Heart left ventricle (tissue), 16 donors: ENCODE measurements around the gene SLC38A10. TPM values are rescaled to one million over a fixed set of nuclear protein-coding genes. Genes with fewer than 3 reads are reported as not detected.

Experiments used
- ATAC-seq, 4 donors: fragments of 200-7000 bp; cut with Tn5 transposase; one replicate each; pipeline ENCODE4 v1.9.1; 2020 to 2022; ENCODE audit warnings: moderate library complexity in 4 of 4, mild to moderate bottlenecking in 3 of 4, moderate number of reproducible peaks in 1 of 4
- DNase-seq, 5 donors: peaks; one replicate each; pipeline ENCODE4 v3.0.0-alpha.2; 2020
- H3K27ac ChIP-seq, 12 donors: fragments of 200-600 bp; sonication (generic) in 4 of 12; one replicate each; pipeline versions ENCODE4 v1.5.0 to v1.8.0; 2016 to 2022; ENCODE audit warnings: mild to moderate bottlenecking in 2 of 12
- H3K27me3 ChIP-seq, 9 donors: fragments of 200-600 bp; sonication (generic) in 2 of 9; one replicate each; pipeline versions ENCODE4 v1.5.1 to v1.8.0; 2016 to 2022; ENCODE audit warnings: mild to moderate bottlenecking in 3 of 9
- H3K36me3 ChIP-seq, 9 donors: fragments of 200-600 bp; sonication (generic) in 2 of 9; one replicate each; pipeline versions ENCODE4 v1.5.0 to v1.8.0; 2018 to 2022; ENCODE audit warnings: mild to moderate bottlenecking in 2 of 9
- H3K4me1 ChIP-seq, 12 donors: fragments of 200-600 bp; sonication (generic) in 4 of 12; one replicate each; pipeline versions ENCODE4 v1.5.0 to v1.8.0; 2016 to 2022; ENCODE audit warnings: mild to moderate bottlenecking in 3 of 12
- H3K4me3 ChIP-seq, 12 donors: fragments of 200-600 bp; sonication (generic) in 4 of 12; one replicate each; pipeline versions ENCODE4 v1.5.0 to v1.8.0; 2017 to 2022; ENCODE audit warnings: mild to moderate bottlenecking in 9 of 12, moderate library complexity in 4 of 12
- H3K9me3 ChIP-seq, 12 donors: fragments of 200-600 bp; sonication (generic) in 4 of 12; one replicate each; pipeline versions ENCODE4 v1.5.0 to v1.8.0; 2016 to 2022; ENCODE audit warnings: mild to moderate bottlenecking in 1 of 12
- POLR2A ChIP-seq, 2 donors: fragments of 450-650 bp; IDR thresholded peaks; one replicate each; pipeline ENCODE4 v1.6.1; 2017; ENCODE audit warnings: antibody characterized with exemption in 2 of 2, mild to moderate bottlenecking in 2 of 2, moderate library complexity in 2 of 2
- WGBS, 4 donors: extraction: QIAGEN DNeasy Blood & Tissue Kit in 2 of 4; methylation state at CpG; one replicate each; pipeline versions ENCODE4 v1.1.5 to v1.1.7; 2013 to 2018; 5-methylcytosine and 5-hydroxymethylcytosine counted together
- intact Hi-C, 10 donors: fragments of 100-400 bp; cut with DNase I; formaldehyde crosslinking; loops; one replicate each; pipeline versions ENCODE4 v1.11.1 to v1.14.2; 2022
- polyA plus RNA-seq, 2 donors: library from polyadenylated mRNA; stranded (reverse); fragments of 200-250 nt; gene quantifications; one replicate each; pipeline ENCODE4 v1.2.3, GENCODE V29; 2013
- total RNA-seq, 9 donors: library from RNA; depleted of rRNA in 2 of 9; stranded (reverse); fragments of >200 nt in 2 of 9; fragmentation: NEBNext Ultra II Directional in 3 of 9; extraction: Animal tissue kit (Norgen Biotek cat#: 25700) in 3 of 9; gene quantifications; one replicate each; pipeline versions ENCODE4 v1.1.0 to v1.2.4, GENCODE V29; 2016 to 2023
- TF ChIP-seq, protein P1 (sequence below), 12 donors: fragments of 200-600 bp; sonication (generic) in 4 of 12; IDR thresholded peaks; one replicate each; pipeline versions ENCODE4 v1.5.0 to v1.8.0; 2018 to 2022; ENCODE audit warnings: antibody characterized with exemption in 12 of 12, mild to moderate bottlenecking in 5 of 12
- donor health status: ischemic (EF 13 %, LVEDD 7.1; RV severe dilation, severe dysfunction).
- donor health status: healthy with polysubstance abuse.
- donor health status: DM: no; HTN: yes; CAD: no.
- donor health status: DM: no; HTN: no; CAD: no.
- donor health status: ischemic (EF 25% LVEDD 6.9; RV normal size, moderate dysfunction).
- donor health status: ischemic (EF 25% LVEDD 5.7; RV mildly dilated, moderate dysfunction).
- donor health status: healthy.
- donor health status: DM: yes; HTN: yes; CAD: no.
- donor health status: ischemic (EF 35%, LVEDD 5.7; RV mildly dilated, moderate dysfunction).
- donor health status: nonischemic (EF 11% LVEDD 7.7; RV severe dilation, severe dysfunction).
- donor health status: DM: yes; HTN: yes; CAD: no.
- donor health status: PGD.
- donor health status: ischemic (EF 29% LVEDD 5.4; RV normal size, mild dysfunction).
- donor health status: nonischemic (EF 23%, LVEDD 6.1; RV moderate dilation, normal function).

SLC38A10 gene
- total and polyA plus RNA-seq, 11 donors: 27.4 to 67.7 (median 46.7) TPM

DNA sequence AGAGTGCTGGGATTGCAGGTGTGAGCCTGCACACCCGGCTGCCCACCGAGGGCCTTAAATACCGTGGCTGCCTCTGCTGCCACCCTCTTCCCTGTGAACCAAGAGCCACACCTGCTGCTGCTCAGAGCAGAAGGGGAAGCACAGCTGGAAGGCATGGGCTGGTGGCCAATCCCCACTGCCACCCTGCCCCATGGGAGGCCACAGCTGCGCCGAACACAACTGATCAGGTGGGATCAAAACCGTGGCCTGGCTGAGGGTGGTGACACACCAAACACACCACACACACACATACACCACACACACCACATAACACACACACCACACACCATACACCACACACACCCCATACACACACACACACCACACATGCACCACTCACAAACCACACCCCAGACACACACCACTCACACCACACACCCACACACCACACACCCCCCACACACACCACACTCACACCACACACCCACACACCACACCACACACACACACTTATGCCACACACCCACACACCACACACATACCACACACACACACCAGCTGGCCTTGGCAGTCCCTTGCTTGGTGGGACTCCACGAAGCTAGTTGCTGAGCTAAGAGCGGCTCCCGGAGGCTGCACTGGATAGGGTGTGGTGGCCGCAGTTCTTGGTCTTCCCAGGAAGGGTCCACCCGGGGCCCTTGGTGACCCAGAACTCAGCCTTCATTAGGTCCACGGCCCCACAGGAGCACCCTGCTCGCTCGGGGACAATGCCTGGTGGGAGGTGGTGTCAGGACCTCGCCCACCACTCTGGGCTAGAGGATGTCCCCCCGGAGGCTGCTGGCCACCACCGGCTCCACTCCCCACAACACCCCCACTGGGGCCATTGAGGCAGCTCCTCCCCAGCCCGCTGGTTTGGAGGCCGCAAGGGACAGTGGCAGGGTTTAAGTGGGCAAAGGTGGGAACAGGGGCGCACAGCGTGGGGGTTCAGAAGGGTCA is 87.2 kb downstream of the SLC38A10 start:
- no peak overlapping the region for H3K27ac ChIP-seq
- no peak for TF ChIP-seq POLR2A (IDR thresholded peaks at IDR 0.05)
- TF ChIP-seq, protein P1, sequence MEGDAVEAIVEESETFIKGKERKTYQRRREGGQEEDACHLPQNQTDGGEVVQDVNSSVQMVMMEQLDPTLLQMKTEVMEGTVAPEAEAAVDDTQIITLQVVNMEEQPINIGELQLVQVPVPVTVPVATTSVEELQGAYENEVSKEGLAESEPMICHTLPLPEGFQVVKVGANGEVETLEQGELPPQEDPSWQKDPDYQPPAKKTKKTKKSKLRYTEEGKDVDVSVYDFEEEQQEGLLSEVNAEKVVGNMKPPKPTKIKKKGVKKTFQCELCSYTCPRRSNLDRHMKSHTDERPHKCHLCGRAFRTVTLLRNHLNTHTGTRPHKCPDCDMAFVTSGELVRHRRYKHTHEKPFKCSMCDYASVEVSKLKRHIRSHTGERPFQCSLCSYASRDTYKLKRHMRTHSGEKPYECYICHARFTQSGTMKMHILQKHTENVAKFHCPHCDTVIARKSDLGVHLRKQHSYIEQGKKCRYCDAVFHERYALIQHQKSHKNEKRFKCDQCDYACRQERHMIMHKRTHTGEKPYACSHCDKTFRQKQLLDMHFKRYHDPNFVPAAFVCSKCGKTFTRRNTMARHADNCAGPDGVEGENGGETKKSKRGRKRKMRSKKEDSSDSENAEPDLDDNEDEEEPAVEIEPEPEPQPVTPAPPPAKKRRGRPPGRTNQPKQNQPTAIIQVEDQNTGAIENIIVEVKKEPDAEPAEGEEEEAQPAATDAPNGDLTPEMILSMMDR (IDR thresholded peaks at IDR 0.05): no peak
- intact Hi-C loops: no loop called here
- ATAC-seq: no peak
- H3K36me3 ChIP-seq: peaks cover 0 to 14% (median 0%) of the 10 kb centered on the region in 9 donors
- H3K9me3 ChIP-seq: no peaks in the 10 kb centered on the region
- H3K27me3 ChIP-seq: no peaks in the 10 kb centered on the region
- peaks cover 0 to 9% (median 0%) of the 10 kb centered on the region in 12 donors for H3K4me1 ChIP-seq
- WGBS, 4 donors: 86 to 96% (median 92%) methylated on average over 9 to 21 of the region's 21 CpGs
- no peak overlapping the region for H3K4me3 ChIP-seq
- DNase-seq: no peak

DNA sequence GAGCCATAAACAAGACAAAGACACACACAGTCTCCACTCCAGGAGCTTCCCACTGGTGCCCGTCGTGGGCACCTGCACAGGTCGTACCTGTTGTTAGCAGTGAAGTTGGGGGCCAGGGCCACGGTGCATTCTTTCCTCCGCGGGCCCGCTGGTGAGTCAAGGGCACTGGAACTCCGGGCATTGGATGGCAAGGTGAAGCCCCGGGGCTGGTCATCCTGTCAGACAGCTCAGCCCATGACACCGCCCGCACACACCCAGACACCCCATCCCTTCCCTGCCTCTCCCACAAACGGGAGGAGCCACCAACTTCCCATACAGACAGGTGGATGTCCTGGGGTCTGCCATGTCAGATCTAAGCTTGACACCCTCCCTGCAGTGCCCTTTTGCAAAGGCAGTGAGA is 88.5 kb downstream of the SLC38A10 start:
- DNase-seq (no peak), ATAC-seq (no peak)
- no peak overlapping the region for H3K27ac ChIP-seq
- no peaks in the 10 kb centered on the region for H3K9me3 ChIP-seq
- H3K4me3 ChIP-seq: no peak overlapping the region
- H3K36me3 ChIP-seq: peaks cover 0 to 18% (median 0%) of the 10 kb centered on the region in 9 donors
- H3K27me3 ChIP-seq: no peaks in the 10 kb centered on the region
- intact Hi-C loops: no loop called here
- peaks cover 0 to 9% (median 0%) of the 10 kb centered on the region in 12 donors for H3K4me1 ChIP-seq
- TF ChIP-seq POLR2A (IDR thresholded peaks at IDR 0.05): no peak
- TF ChIP-seq, protein P1 (IDR thresholded peaks at IDR 0.05): no peak
- WGBS, 4 donors: 95 to 97% (median 96%) methylated on average over 6 to 12 of the region's 12 CpGs

DNA sequence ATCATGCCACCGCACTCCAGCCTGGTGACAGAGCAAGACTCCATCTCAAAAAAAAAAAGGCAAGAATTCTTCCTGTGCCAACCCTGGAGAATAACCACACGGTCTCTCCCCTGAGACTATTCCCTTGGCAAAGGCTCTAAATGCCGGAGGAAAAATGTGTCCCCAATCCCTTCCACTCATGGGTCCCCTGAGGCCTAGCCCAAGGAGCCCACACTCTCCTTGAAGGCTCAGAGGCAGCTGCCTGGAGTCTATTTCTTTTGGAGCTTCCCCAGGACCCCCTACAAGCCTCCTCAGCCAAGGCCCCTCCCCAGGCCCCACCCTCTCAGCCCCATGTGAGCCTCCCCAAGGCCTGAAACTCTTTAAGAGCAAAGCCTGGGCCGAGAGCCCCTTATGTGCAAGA is 88.9 kb downstream of the SLC38A10 start:
- Histone ChIP-seq H3K9me3 (no peaks in the 10 kb centered on the region), H3K27me3 (no peaks in the 10 kb centered on the region), H3K36me3 (peaks cover 0 to 18% (median 0%) of the 10 kb centered on the region in 9 donors), H3K27ac (no peak overlapping the region), H3K4me3 (no peak overlapping the region), H3K4me1 (peaks cover 0 to 9% (median 0%) of the 10 kb centered on the region in 12 donors)
- ATAC-seq (no peak), DNase-seq (no peak)
- 74 to 88% (median 82%) methylated on average over 4 of the region's 4 CpGs for WGBS, 4 donors
- intact Hi-C loops: no loop called here
- TF ChIP-seq, protein P1 (IDR thresholded peaks at IDR 0.05): no peak
- TF ChIP-seq POLR2A (IDR thresholded peaks at IDR 0.05): no peak

DNA sequence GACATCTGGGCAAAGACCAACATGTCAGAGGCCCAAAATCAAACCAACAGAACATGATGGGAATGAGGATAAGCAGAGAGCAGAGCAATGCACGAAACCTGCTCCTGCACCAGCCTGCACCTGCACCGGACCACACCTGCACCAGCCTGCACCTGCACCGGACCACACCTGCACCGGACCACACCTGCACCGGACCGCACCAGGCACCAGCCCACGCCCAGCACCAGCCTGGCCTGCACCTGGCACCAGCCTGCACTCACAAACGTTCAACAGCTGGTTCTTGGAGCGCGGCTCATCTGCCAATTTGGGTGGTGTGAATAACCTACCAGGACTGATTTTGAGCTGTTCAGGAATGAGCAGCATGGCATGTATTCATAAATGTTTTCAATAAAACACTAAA is 90.5 kb downstream of the SLC38A10 start:
- intact Hi-C loops: loop anchor here in 2 of 10 donors (5.0 kb wide), 1 partner anchor 62 kb away; no protein-coding TSS in a partner anchor
- TF ChIP-seq POLR2A (IDR thresholded peaks at IDR 0.05): no peak
- TF ChIP-seq, protein P1 (IDR thresholded peaks at IDR 0.05): no peak
- no peak for ATAC-seq
- H3K27me3 ChIP-seq: no peaks in the 10 kb centered on the region
- H3K4me1 ChIP-seq: peaks cover 0 to 6% (median 0%) of the 10 kb centered on the region in 12 donors
- no peak overlapping the region for H3K27ac ChIP-seq
- 87 to 91% (median 89%) methylated on average over 10 of the region's 10 CpGs for WGBS, 4 donors
- no peaks in the 10 kb centered on the region for H3K9me3 ChIP-seq
- H3K4me3 ChIP-seq: no peak overlapping the region
- no peak for DNase-seq
- peaks cover 0 to 19% (median 0%) of the 10 kb centered on the region in 9 donors for H3K36me3 ChIP-seq
